IMR-90 (cell line): ENCODE results near the gene MOSPD3. TPM values are rescaled to one million over a fixed set of nuclear protein-coding genes. Genes with fewer than 3 reads are reported as not detected.
A peak's percentile ranks its signal among the peaks of the same experiment; 100 is the strongest.

Source experiments
- ATAC-seq: fragments of 200-7000 bp; cut with Tn5 transposase; 2 replicates; pipeline ENCODE4 v1.9.1; 2020; ENCODE audit warnings: low read depth, mild to moderate bottlenecking, moderate library complexity
- BruUV-seq: library from RNA; stranded (reverse); fragments of 400-500 nt; replicated peaks from 2 replicates; lab custom pipeline; 2021; lab: Mats Ljungman, UMichigan
- CTCF ChIA-PET: fragments of 300-600 bp; formaldehyde crosslinking; extraction: SDS; loops from one replicate; lab custom pipeline; 2021; ENCODE audit warnings: antibody characterized with exemption; lab: Yijun Ruan, JAX
- POLR2A ChIA-PET: fragments of 300-600 bp; sonication (Branson Sonifier 250); formaldehyde crosslinking; loops from one replicate; lab custom pipeline; 2022; ENCODE audit warnings: antibody characterized with exemption; ENCODE audit not compliant: unreplicated experiment; lab: Charles Lee
- DNase-seq: peaks from one replicate; pipeline ENCODE4 v3.0.0; 2013
- H2AFZ ChIP-seq: replicated peaks from 2 replicates; pipeline ENCODE3; 2013; ENCODE audit warnings: low read length, mild to moderate bottlenecking; ENCODE audit not compliant: poor library complexity
- H2AK5ac ChIP-seq: 2 replicates; pipeline ENCODE4 v1.6.1; 2013; ENCODE audit warnings: low read depth, low read length, inconsistent platforms
- H2AK9ac ChIP-seq: replicated peaks from 2 replicates; pipeline ENCODE3; 2013; ENCODE audit warnings: mild to moderate bottlenecking, low read depth, low read length, moderate library complexity; ENCODE audit not compliant: poor library complexity
- H2BK120ac ChIP-seq: 2 replicates; pipeline ENCODE4 v1.6.1; 2013; ENCODE audit warnings: low read depth, low read length, inconsistent platforms
- H2BK15ac ChIP-seq: 3 replicates; pipeline ENCODE4 v1.6.1; 2013; ENCODE audit warnings: low read depth, low read length, inconsistent platforms
- H2BK20ac ChIP-seq: 2 replicates; pipeline ENCODE4 v1.6.1; 2013; ENCODE audit warnings: low read depth, mild to moderate bottlenecking, inconsistent platforms, low read length, moderate library complexity
- H2BK5ac ChIP-seq: 2 replicates; pipeline ENCODE4 v1.6.1; 2013; ENCODE audit warnings: mild to moderate bottlenecking, low read depth, low read length, inconsistent platforms; ENCODE audit not compliant: poor library complexity, severe bottlenecking
- H3K14ac ChIP-seq: replicated peaks from 2 replicates; pipeline ENCODE4 v1.6.1; 2013; ENCODE audit warnings: low read depth, low read length, inconsistent platforms
- H3K18ac ChIP-seq: 2 replicates; pipeline ENCODE4 v1.6.1; 2013; ENCODE audit warnings: low read depth, low read length, control low read depth
- H3K23ac ChIP-seq: 2 replicates; pipeline ENCODE4 v1.6.1; 2013; ENCODE audit warnings: low read depth, low read length, inconsistent platforms
- H3K27ac ChIP-seq: 2 replicates; pipeline ENCODE4 v1.5.1; 2013; ENCODE audit warnings: mild to moderate bottlenecking, control low read depth, low read length; ENCODE audit not compliant: insufficient read depth
- H3K27me3 ChIP-seq: 2 replicates; pipeline ENCODE4 v1.6.1; 2013; ENCODE audit warnings: low read length; ENCODE audit not compliant: control insufficient read depth, insufficient read depth
- H3K36me3 ChIP-seq: 2 replicates; pipeline ENCODE4 v1.6.1; 2013; ENCODE audit warnings: low read length, mixed read lengths; ENCODE audit not compliant: control insufficient read depth, insufficient read depth
- H3K4ac ChIP-seq: 2 replicates; pipeline ENCODE4 v1.6.1; 2013; ENCODE audit warnings: low read depth, low read length, inconsistent platforms
- H3K4me1 ChIP-seq: 2 replicates; pipeline ENCODE4 v1.6.1; 2013; ENCODE audit warnings: low read length, mixed read lengths; ENCODE audit not compliant: control insufficient read depth, insufficient read depth
- H3K4me2 ChIP-seq: 2 replicates; pipeline ENCODE4 v1.6.1; 2013; ENCODE audit warnings: low read depth, mild to moderate bottlenecking, control low read depth, low read length, moderate library complexity
- H3K4me3 ChIP-seq: 2 replicates; pipeline ENCODE4 v1.5.1; 2013; ENCODE audit warnings: low read depth, mild to moderate bottlenecking, control low read depth, low read length, moderate library complexity; ENCODE audit not compliant: insufficient read depth
- H3K56ac ChIP-seq: 2 replicates; pipeline ENCODE4 v1.6.1; 2013; ENCODE audit warnings: low read length, inconsistent platforms; ENCODE audit not compliant: insufficient read depth; ENCODE audit errors: extremely low read depth
- H3K79me1 ChIP-seq, 2 experiments: 2 replicates each; pipeline ENCODE4 v1.6.1; 2013; ENCODE audit warnings: low read length in 2 of 2, inconsistent platforms in 1 of 2, low read depth in 1 of 2
- H3K9ac ChIP-seq: 2 replicates; pipeline ENCODE4 v1.6.1; 2013; ENCODE audit warnings: low read depth, low read length, control low read depth
- H3K9me1 ChIP-seq: 2 replicates; pipeline ENCODE4 v1.6.1; 2013; ENCODE audit warnings: low read length, inconsistent platforms; ENCODE audit not compliant: insufficient read depth
- H3K9me3 ChIP-seq: 2 replicates; pipeline ENCODE4 v1.6.1; 2013; ENCODE audit warnings: low read length; ENCODE audit not compliant: control insufficient read depth, insufficient read depth
- H4K20me1 ChIP-seq: 2 replicates; pipeline ENCODE4 v1.6.1; 2013; ENCODE audit warnings: low read length, inconsistent platforms; ENCODE audit not compliant: insufficient read depth
- H4K5ac ChIP-seq: 2 replicates; pipeline ENCODE4 v1.6.1; 2013; ENCODE audit warnings: mild to moderate bottlenecking, low read depth, low read length, control low read depth
- H4K8ac ChIP-seq, 2 experiments: 2 replicates each; pipeline ENCODE4 v1.6.1; 2013; ENCODE audit warnings: low read depth in 2 of 2, low read length in 2 of 2, control low read depth in 1 of 2, inconsistent platforms in 1 of 2
- H4K91ac ChIP-seq: 2 replicates; pipeline ENCODE4 v1.6.1; 2013; ENCODE audit warnings: low read depth, low read length, inconsistent platforms; ENCODE audit not compliant: insufficient read depth
- BHLHE40 ChIP-seq: fragments of 150-350 bp; IDR thresholded peaks from 2 replicates; pipeline ENCODE4 v1.6.1; 2016; ENCODE audit warnings: mild to moderate bottlenecking, low read depth, low read length
- CEBPB ChIP-seq: IDR thresholded peaks from 2 replicates; pipeline ENCODE4 v1.6.1; 2012; ENCODE audit warnings: low read depth, low read length, improper control_type of control experiment
- CHD1 ChIP-seq: IDR thresholded peaks from 2 replicates; pipeline ENCODE4 v1.6.1; 2012; ENCODE audit warnings: low read depth, low read length, improper control_type of control experiment
- ELK1 ChIP-seq: fragments of 150-350 bp; IDR thresholded peaks from 2 replicates; pipeline ENCODE4 v1.6.1; 2016; ENCODE audit warnings: low read depth, mild to moderate bottlenecking, low read length, moderate library complexity, borderline replicate concordance
- MAFK ChIP-seq: IDR thresholded peaks from 2 replicates; pipeline ENCODE4 v1.6.1; 2012; ENCODE audit warnings: low read depth, low read length, improper control_type of control experiment
- MAZ ChIP-seq: IDR thresholded peaks from 2 replicates; pipeline ENCODE4 v1.6.1; 2012; ENCODE audit warnings: low read depth, mild to moderate bottlenecking, low read length, improper control_type of control experiment, moderate library complexity, borderline replicate concordance
- MXI1 ChIP-seq: IDR thresholded peaks from 2 replicates; pipeline ENCODE4 v1.6.1; 2012; ENCODE audit warnings: low read depth, mild to moderate bottlenecking, low read length, moderate library complexity, borderline replicate concordance
- POLR2A ChIP-seq: IDR thresholded peaks from 2 replicates; pipeline ENCODE4 v1.6.1; 2012; ENCODE audit warnings: mild to moderate bottlenecking, low read depth, low read length
- RAD21 ChIP-seq: IDR thresholded peaks from 2 replicates; pipeline ENCODE4 v1.6.1; 2012; ENCODE audit warnings: low read length, improper control_type of control experiment
- RCOR1 ChIP-seq: IDR thresholded peaks from 2 replicates; pipeline ENCODE4 v1.6.1; 2012; ENCODE audit warnings: mild to moderate bottlenecking, low read length, improper control_type of control experiment; ENCODE audit not compliant: insufficient replicate concordance
- RFX5 ChIP-seq: IDR thresholded peaks from 2 replicates; pipeline ENCODE4 v1.8.0; 2012; ENCODE audit warnings: low read depth, mild to moderate bottlenecking, low read length, moderate library complexity
- SMC3 ChIP-seq: fragments of 150-350 bp; IDR thresholded peaks from 2 replicates; pipeline ENCODE4 v1.6.1; 2016; ENCODE audit warnings: low read depth, mild to moderate bottlenecking, antibody characterized with exemption, low read length, moderate library complexity
- USF2 ChIP-seq: fragments of 150-350 bp; IDR thresholded peaks from 2 replicates; pipeline ENCODE4 v1.6.1; 2017; ENCODE audit warnings: mild to moderate bottlenecking, antibody characterized with exemption, low read length, low read depth
- WGBS, 2 experiments: methylation state at CpG; one replicate each; pipeline versions ENCODE4 v1.1.5 to v1.1.7; 2013; ENCODE audit warnings: missing lambda C conversion rate in 2 of 2; ENCODE audit not compliant: insufficient read length in 1 of 2; ENCODE audit errors: extremely low coverage in 2 of 2; 5-methylcytosine and 5-hydroxymethylcytosine counted together
- dilution Hi-C: fragments of 300-500 bp; cut with HindIII; formaldehyde crosslinking; loops from one replicate; pipeline ENCODE4 v1.14.3; 2018; ENCODE audit warnings: low sequenced_read_pairs; ENCODE audit not compliant: unreplicated experiment
- in situ Hi-C: fragments of 300-500 bp; cut with MboI; formaldehyde crosslinking; loops from 3 replicates; pipeline ENCODE4 v1.14.3; 2019; ENCODE audit warnings: low sequenced_read_pairs, inconsistent platforms, mixed read lengths
- intact Hi-C: fragments of 100-400 bp; cut with micrococcal nuclease; formaldehyde crosslinking; loops from 2 replicates; pipeline ENCODE4 v1.10.0; 2022
- polyA plus RNA-seq, 3 experiments: library from polyadenylated mRNA; depleted of rRNA; stranded (reverse); fragments of >200 nt; gene quantifications; 2 replicates each; pipeline ENCODE4 v1.2.3, GENCODE V29; 2012; ENCODE audit warnings: low replicate concordance in 1 of 3
- total RNA-seq: library from RNA; depleted of rRNA; stranded (reverse); fragments of >200 nt; gene quantifications from 2 replicates; pipeline ENCODE4 v1.2.3, GENCODE V29; 2012
- TF ChIP-seq, protein P1 (sequence below): conservative IDR thresholded peaks from 2 replicates; pipeline ENCODE4 v1.5.1; 2012; ENCODE audit warnings: mild to moderate bottlenecking, low read depth, low read length, improper control_type of control experiment

Gene MOSPD3
- total and polyA plus RNA-seq, 2 of the 4 experiments (the other 2 are of a cell fraction) = 2.3 to 30.0 TPM

GRCh38 chr7:100632951-100633717 lies 20.8 kb downstream of the MOSPD3 start:
- H3K27ac ChIP-seq = no peak overlapping the region; the same call in 1 of the 2 replicates
- intact Hi-C loops (no loop called here), dilution Hi-C loops (no loop called here), in situ Hi-C loops (no loop called here)
- 0 out of 2 replicates have a peak overlapping the region, but pooled peaks have one; percentile 16 for H3K4ac ChIP-seq
- ATAC-seq (peak; percentile 80), DNase-seq (peak; percentile 29)
- H2AK5ac ChIP-seq = no peak overlapping the region
- H3K4me2 ChIP-seq = peak overlapping the region; percentile 73
- BruUV-seq = no TSS peak
- H4K8ac ChIP-seq = no peak overlapping the region; a peak in 2 of 4 replicates
- no peaks in the 10 kb centered on the region for H3K79me1 ChIP-seq
- H3K4me3 ChIP-seq = peak overlapping the region; percentile 42
- no peaks in the 10 kb centered on the region for H3K9me1 ChIP-seq
- no peaks in the 10 kb centered on the region for H4K20me1 ChIP-seq
- H2BK20ac ChIP-seq = no peak overlapping the region
- H2AK9ac ChIP-seq = peak overlapping the region; percentile 71
- no peaks in the 10 kb centered on the region; the same call in 1 of the 2 replicates for H3K4me1 ChIP-seq
- no peak overlapping the region for H3K18ac ChIP-seq
- WGBS, 2 experiments = 4% methylated on average over 55 of the region's 72 CpGs; no CpG with 5 or more reads in 1 of the 2 experiments
- peak overlapping the region; percentile 7; the same call in 1 of the 2 replicates for H4K5ac ChIP-seq
- no peak overlapping the region for H3K23ac ChIP-seq
- H3K27me3 ChIP-seq = peaks cover 29% of the 10 kb centered on the region
- ChIA-PET POLR2A (interaction anchor here (0.5 kb wide), 2 partner anchors 45 to 1195 kb away, joined by 5 to 6 read pairs; partner anchors contain the start of gene PTCD1), CTCF (interaction anchor here (1.4 kb wide), 1 partner anchor 15 kb away, joined by 3 read pairs; no protein-coding TSS in a partner anchor)
- peak overlapping the region; percentile 31; the same call in 1 of the 2 replicates for H3K9ac ChIP-seq
- H3K14ac ChIP-seq = no peak overlapping the region
- peak overlapping the region; percentile 87 for H2AFZ ChIP-seq
- no peak overlapping the region for H2BK15ac ChIP-seq
- no peak overlapping the region for H3K56ac ChIP-seq
- no peaks in the 10 kb centered on the region for H3K9me3 ChIP-seq
- no peak overlapping the region; the same call in 1 of the 2 replicates for H4K91ac ChIP-seq
- H3K36me3 ChIP-seq = no peaks in the 10 kb centered on the region
- H2BK5ac ChIP-seq = no peak overlapping the region
- H2BK120ac ChIP-seq = no peak overlapping the region
- no peak for TF ChIP-seq SMC3
- no peak for TF ChIP-seq POLR2A
- no peak for TF ChIP-seq RCOR1
- TF ChIP-seq MXI1 = peak; percentile 42; the same call in 1 of the 2 replicates
- no peak for TF ChIP-seq MAZ
- no peak for TF ChIP-seq ELK1
- TF ChIP-seq MAFK = no peak
- TF ChIP-seq, protein P1, sequence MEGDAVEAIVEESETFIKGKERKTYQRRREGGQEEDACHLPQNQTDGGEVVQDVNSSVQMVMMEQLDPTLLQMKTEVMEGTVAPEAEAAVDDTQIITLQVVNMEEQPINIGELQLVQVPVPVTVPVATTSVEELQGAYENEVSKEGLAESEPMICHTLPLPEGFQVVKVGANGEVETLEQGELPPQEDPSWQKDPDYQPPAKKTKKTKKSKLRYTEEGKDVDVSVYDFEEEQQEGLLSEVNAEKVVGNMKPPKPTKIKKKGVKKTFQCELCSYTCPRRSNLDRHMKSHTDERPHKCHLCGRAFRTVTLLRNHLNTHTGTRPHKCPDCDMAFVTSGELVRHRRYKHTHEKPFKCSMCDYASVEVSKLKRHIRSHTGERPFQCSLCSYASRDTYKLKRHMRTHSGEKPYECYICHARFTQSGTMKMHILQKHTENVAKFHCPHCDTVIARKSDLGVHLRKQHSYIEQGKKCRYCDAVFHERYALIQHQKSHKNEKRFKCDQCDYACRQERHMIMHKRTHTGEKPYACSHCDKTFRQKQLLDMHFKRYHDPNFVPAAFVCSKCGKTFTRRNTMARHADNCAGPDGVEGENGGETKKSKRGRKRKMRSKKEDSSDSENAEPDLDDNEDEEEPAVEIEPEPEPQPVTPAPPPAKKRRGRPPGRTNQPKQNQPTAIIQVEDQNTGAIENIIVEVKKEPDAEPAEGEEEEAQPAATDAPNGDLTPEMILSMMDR = peak; percentile 25; the same call in 1 of the 2 replicates
- TF ChIP-seq CHD1 = no peak
- no peak for TF ChIP-seq RAD21
- TF ChIP-seq USF2 = peak; percentile 77
- TF ChIP-seq CEBPB = no peak
- no peak for TF ChIP-seq BHLHE40
- no peak for TF ChIP-seq RFX5
